Measurements from ENCODE around the gene SNX15.

SNX15 gene

DNA sequence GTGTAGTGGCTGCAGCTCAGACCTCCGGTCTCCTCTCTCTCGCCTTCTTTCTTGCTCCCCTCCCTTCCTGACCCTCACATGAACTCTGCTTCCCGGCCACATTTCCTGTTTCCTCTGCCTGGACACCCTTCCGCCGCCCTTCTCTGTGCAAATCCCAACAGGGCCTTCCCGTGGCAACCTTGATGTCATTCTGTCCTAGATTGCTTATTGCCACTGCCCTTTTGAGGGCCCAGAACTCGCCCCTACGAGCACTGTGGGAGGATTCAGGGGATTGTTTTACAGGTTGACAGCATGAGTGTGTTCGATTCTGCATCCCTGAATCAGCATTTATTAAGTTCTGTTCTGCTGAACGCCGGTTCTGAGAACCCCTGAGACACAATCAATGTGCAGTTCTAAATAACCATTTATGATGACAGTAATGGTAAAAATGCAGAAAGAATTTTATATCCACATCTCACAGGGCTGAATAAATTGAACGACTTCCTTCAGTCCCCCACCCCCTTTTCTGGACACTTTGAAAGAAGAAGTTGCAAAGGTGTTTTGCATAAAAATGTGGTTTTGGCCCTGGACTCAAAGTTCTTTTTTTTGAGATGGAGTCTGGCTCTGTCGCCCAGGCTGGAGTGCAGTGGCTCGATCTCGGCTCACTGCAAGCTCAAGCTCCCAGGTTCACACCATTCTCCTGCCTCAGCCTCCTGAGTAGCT lies 36.9 kb upstream of the SNX15 start:
- Histone ChIP-seq H3K27ac (no peak overlapping the region), H3K79me2 (ENCODE audit: insufficient read depth, low read depth) (no peaks in the 10 kb centered on the region), H3K4me2 (no peak overlapping the region), H3K4me1 (ENCODE audit: low read depth, poor library complexity, severe bottlenecking) (no peaks in the 10 kb centered on the region), H3K27me3 (ENCODE audit: insufficient read depth, low read depth) (peaks cover 9% of the 10 kb centered on the region; the same call in 1 of the 2 replicates), H3K9ac (no peak overlapping the region), H4K20me1 (ENCODE audit: insufficient read depth) (no peaks in the 10 kb centered on the region), H2AFZ (ENCODE audit: low read depth) (no peak overlapping the region), H3K36me3 (ENCODE audit: insufficient read depth) (no peaks in the 10 kb centered on the region), H3K4me3 (IDR thresholded peaks at IDR 0.05; ENCODE audit: insufficient read depth, low read depth, low read length) (no peak overlapping the region)
- TF ChIP-seq, protein P1, sequence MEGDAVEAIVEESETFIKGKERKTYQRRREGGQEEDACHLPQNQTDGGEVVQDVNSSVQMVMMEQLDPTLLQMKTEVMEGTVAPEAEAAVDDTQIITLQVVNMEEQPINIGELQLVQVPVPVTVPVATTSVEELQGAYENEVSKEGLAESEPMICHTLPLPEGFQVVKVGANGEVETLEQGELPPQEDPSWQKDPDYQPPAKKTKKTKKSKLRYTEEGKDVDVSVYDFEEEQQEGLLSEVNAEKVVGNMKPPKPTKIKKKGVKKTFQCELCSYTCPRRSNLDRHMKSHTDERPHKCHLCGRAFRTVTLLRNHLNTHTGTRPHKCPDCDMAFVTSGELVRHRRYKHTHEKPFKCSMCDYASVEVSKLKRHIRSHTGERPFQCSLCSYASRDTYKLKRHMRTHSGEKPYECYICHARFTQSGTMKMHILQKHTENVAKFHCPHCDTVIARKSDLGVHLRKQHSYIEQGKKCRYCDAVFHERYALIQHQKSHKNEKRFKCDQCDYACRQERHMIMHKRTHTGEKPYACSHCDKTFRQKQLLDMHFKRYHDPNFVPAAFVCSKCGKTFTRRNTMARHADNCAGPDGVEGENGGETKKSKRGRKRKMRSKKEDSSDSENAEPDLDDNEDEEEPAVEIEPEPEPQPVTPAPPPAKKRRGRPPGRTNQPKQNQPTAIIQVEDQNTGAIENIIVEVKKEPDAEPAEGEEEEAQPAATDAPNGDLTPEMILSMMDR (conservative IDR thresholded peaks at IDR 0.05; ENCODE audit: low read depth, low read length): no peak

DNA sequence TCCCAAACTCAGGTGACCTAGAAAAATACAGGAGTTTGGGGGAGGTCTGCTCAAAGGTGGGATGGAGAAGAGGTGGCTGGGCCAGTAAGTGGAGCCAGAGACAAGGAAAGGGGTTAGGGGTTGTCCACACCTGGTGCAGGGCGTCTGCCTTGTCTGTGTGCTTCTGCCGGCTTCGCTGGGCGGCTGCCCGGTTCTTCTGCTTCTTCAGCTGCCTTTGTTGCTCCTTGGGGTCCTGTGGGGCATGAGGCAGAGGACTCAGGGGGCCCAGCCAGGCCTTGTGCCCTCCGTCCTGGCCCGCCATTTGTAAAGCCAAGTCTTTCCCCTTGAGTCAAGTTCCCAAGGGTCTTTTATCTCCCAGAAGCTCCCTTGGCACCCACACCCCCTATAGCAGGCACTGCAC lies 32.9 kb upstream of the SNX15 start:
- peaks cover 9% of the 10 kb centered on the region; the same call in 1 of the 2 replicates for H3K27me3 ChIP-seq (ENCODE audit: insufficient read depth, low read depth)
- no peaks in the 10 kb centered on the region for H3K36me3 ChIP-seq (ENCODE audit: insufficient read depth)
- H3K9ac ChIP-seq: no peak overlapping the region
- no peaks in the 10 kb centered on the region for H4K20me1 ChIP-seq (ENCODE audit: insufficient read depth)
- no peak overlapping the region for H3K4me2 ChIP-seq
- H2AFZ ChIP-seq (ENCODE audit: low read depth): no peak overlapping the region
- H3K79me2 ChIP-seq (ENCODE audit: insufficient read depth, low read depth): no peaks in the 10 kb centered on the region
- no peak overlapping the region for H3K27ac ChIP-seq
- TF ChIP-seq, protein P1 (conservative IDR thresholded peaks at IDR 0.05; ENCODE audit: low read depth, low read length): no peak
- no peak overlapping the region for H3K4me3 ChIP-seq (IDR thresholded peaks at IDR 0.05; ENCODE audit: insufficient read depth, low read depth, low read length)
- no peaks in the 10 kb centered on the region for H3K4me1 ChIP-seq (ENCODE audit: low read depth, poor library complexity, severe bottlenecking)

DNA sequence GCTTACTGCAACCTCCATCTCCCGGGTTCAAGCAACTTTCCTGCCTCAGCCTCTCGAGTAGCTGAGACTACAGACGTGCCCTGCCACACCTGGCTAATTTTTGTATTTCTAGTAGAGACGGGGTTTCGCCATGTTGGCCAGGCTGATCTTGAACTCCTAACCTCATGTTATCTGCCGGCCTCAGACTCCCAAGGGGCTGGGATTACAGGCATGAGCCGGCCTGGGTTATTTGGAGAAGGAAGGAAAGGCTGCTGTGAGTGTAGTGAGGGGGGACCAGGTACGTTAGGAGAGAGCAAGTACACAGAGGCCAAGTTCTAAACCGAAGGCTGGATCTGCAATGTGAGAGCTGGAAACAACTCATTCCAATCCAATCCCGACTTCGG lies 30.9 kb upstream of the SNX15 start:
- no peaks in the 10 kb centered on the region for H3K79me2 ChIP-seq (ENCODE audit: insufficient read depth, low read depth)
- no peaks in the 10 kb centered on the region for H3K4me1 ChIP-seq (ENCODE audit: low read depth, poor library complexity, severe bottlenecking)
- TF ChIP-seq, protein P1 (conservative IDR thresholded peaks at IDR 0.05; ENCODE audit: low read depth, low read length): no peak
- H3K4me2 ChIP-seq: no peak overlapping the region
- H3K9ac ChIP-seq: no peak overlapping the region
- H3K36me3 ChIP-seq (ENCODE audit: insufficient read depth): no peaks in the 10 kb centered on the region
- H2AFZ ChIP-seq (ENCODE audit: low read depth): no peak overlapping the region
- no peak overlapping the region for H3K4me3 ChIP-seq (IDR thresholded peaks at IDR 0.05; ENCODE audit: insufficient read depth, low read depth, low read length)
- peaks cover 9% of the 10 kb centered on the region; the same call in 1 of the 2 replicates for H3K27me3 ChIP-seq (ENCODE audit: insufficient read depth, low read depth)
- no peaks in the 10 kb centered on the region for H4K20me1 ChIP-seq (ENCODE audit: insufficient read depth)
- no peak overlapping the region for H3K27ac ChIP-seq

DNA sequence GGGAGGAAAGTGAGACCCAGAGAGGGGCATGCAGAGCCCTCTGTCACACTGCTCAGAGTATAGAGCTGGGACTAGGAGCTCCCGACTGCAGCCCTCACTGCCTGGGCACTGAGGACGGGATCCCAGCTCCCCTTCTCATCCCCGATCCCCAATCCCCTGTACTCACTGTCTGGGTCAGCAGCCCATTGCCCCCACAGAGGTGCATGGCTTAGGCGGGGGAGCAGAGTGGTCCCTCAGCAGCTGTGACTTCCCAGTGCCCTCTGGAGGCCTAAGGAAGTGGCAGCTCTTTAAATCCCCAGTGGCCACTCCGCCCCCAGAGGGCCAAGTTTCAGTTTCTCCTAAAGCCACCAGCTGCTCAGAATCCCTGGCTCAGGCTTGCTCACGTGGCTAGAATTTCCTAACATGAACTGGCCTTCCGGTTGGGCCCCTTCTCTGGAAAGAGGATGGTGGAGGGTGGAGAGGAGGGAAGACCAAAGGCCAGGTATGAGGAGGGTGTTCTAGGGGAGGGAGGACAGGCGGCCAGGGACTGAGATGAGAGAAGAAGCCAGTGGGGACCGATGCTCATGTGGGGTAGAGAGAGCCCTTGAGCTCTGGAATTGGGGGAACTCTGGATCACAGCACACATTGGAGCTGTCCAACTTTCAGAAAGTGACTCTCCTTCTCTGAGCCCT lies 30.4 kb upstream of the SNX15 start, which contains the start of gene BATF2:
Gene BATF2 (minus strand): TSS at position 262 of the 671 bp plus-strand sequence. CDS start 57 bp downstream, at position 205.
- Histone ChIP-seq H3K27ac (no peak within 1 kb of the TSS), H3K4me1 (ENCODE audit: low read depth, poor library complexity, severe bottlenecking) (no peaks in the 10 kb centered on the region), H3K9ac (no peak within 1 kb of the TSS), H3K36me3 (ENCODE audit: insufficient read depth) (no peaks in the 10 kb centered on the region), H3K79me2 (ENCODE audit: insufficient read depth, low read depth) (no peaks in the 10 kb centered on the region), H3K4me3 (IDR thresholded peaks at IDR 0.05; ENCODE audit: insufficient read depth, low read depth, low read length) (no peak within 1 kb of the TSS), H3K27me3 (ENCODE audit: insufficient read depth, low read depth) (peaks cover 9% of the 10 kb centered on the region; the same call in 1 of the 2 replicates), H4K20me1 (ENCODE audit: insufficient read depth) (no peaks in the 10 kb centered on the region), H3K4me2 (no peak within 1 kb of the TSS), H2AFZ (ENCODE audit: low read depth) (no peak within 1 kb of the TSS)
- TF ChIP-seq, protein P1 (conservative IDR thresholded peaks at IDR 0.05; ENCODE audit: low read depth, low read length): no peak

Measured in KMS-11 (cell line).